Measurements from ENCODE around the gene CBFB.
"Not testable (repeated sequence)": the region's sequence is repeated elsewhere in the genome, so short reads cannot be mapped to it uniquely, and the experiment has no call there.

Gene CBFB

GRCh38 chr16:67035364-67035763 lies 6.4 kb downstream of the CBFB start:
- in situ Hi-C loops (cut with HindIII; ENCODE audit: low pct_unique_long_range_greater_than_20kb, low sequenced_read_pairs) = no loop called here
- TF ChIP-seq JUND (IDR thresholded peaks at IDR 0.05; ENCODE audit: low read depth) = no peak
- DNase-seq (ENCODE audit: low read depth in 1 of 2, low spot score in 1 of 2) = no peak

- in situ Hi-C loops (cut with HindIII; ENCODE audit: low pct_unique_long_range_greater_than_20kb, low sequenced_read_pairs) = no loop called here
- no peak for TF ChIP-seq JUND (IDR thresholded peaks at IDR 0.05; ENCODE audit: low read depth)
- DNase-seq (ENCODE audit: low read depth in 1 of 2, low spot score in 1 of 2) = no peak
Measured at GRCh38 chr16:67036323-67036741, 7.4 kb downstream of the CBFB start.

- TF ChIP-seq JUND (IDR thresholded peaks at IDR 0.05; ENCODE audit: low read depth) = no peak
- DNase-seq (ENCODE audit: low read depth in 1 of 2, low spot score in 1 of 2) = no peak
- in situ Hi-C loops (cut with HindIII; ENCODE audit: low pct_unique_long_range_greater_than_20kb, low sequenced_read_pairs) = no loop called here
Measured at GRCh38 chr16:67039260-67040020, 10.5 kb downstream of the CBFB start.

GRCh38 chr16:67040166-67040565 lies 11.2 kb downstream of the CBFB start:
- in situ Hi-C loops (cut with HindIII; ENCODE audit: low pct_unique_long_range_greater_than_20kb, low sequenced_read_pairs) = no loop called here
- no peak for DNase-seq (ENCODE audit: low read depth in 1 of 2, low spot score in 1 of 2)
- no peak for TF ChIP-seq JUND (IDR thresholded peaks at IDR 0.05; ENCODE audit: low read depth)

GRCh38 chr16:67040906-67041305 lies 12.0 kb downstream of the CBFB start:
- in situ Hi-C loops (cut with HindIII; ENCODE audit: low pct_unique_long_range_greater_than_20kb, low sequenced_read_pairs) = no loop called here
- DNase-seq (ENCODE audit: low read depth in 1 of 2, low spot score in 1 of 2) = no peak
- TF ChIP-seq JUND (IDR thresholded peaks at IDR 0.05; ENCODE audit: low read depth) = no peak

- in situ Hi-C loops (cut with HindIII; ENCODE audit: low pct_unique_long_range_greater_than_20kb, low sequenced_read_pairs); DNase-seq (ENCODE audit: low read depth in 1 of 2, low spot score in 1 of 2): not testable (repeated sequence)
Measured at GRCh38 chr16:67041520-67041919, 12.6 kb downstream of the CBFB start.

- no peak for TF ChIP-seq JUND (IDR thresholded peaks at IDR 0.05; ENCODE audit: low read depth)
- in situ Hi-C loops (cut with HindIII; ENCODE audit: low pct_unique_long_range_greater_than_20kb, low sequenced_read_pairs) = no loop called here
Measured at GRCh38 chr16:67043420-67043819, 14.5 kb downstream of the CBFB start.

GRCh38 chr16:67050796-67051195 lies 21.8 kb downstream of the CBFB start:
- DNase-seq (ENCODE audit: low read depth in 1 of 2, low spot score in 1 of 2) = no peak
- in situ Hi-C loops (cut with HindIII; ENCODE audit: low pct_unique_long_range_greater_than_20kb, low sequenced_read_pairs) = no loop called here
- no peak for TF ChIP-seq JUND (IDR thresholded peaks at IDR 0.05; ENCODE audit: low read depth)

More at GRCh38 chr16:67043420-67043819, 14.5 kb downstream of the CBFB start:
- no peak for DNase-seq (ENCODE audit: low read depth in 1 of 2, low spot score in 1 of 2)

- DNase-seq (ENCODE audit: low read depth in 1 of 2, low spot score in 1 of 2) = no peak
- in situ Hi-C loops (cut with HindIII; ENCODE audit: low pct_unique_long_range_greater_than_20kb, low sequenced_read_pairs) = no loop called here
- no peak for TF ChIP-seq JUND (IDR thresholded peaks at IDR 0.05; ENCODE audit: low read depth)
Measured at GRCh38 chr16:67052399-67052798, 23.4 kb downstream of the CBFB start.

- TF ChIP-seq JUND (IDR thresholded peaks at IDR 0.05; ENCODE audit: low read depth) = no peak
- DNase-seq (ENCODE audit: low read depth in 1 of 2, low spot score in 1 of 2) = no peak
- in situ Hi-C loops (cut with HindIII; ENCODE audit: low pct_unique_long_range_greater_than_20kb, low sequenced_read_pairs) = no loop called here
Measured at GRCh38 chr16:67053767-67054334, 24.9 kb downstream of the CBFB start.

GRCh38 chr16:67054901-67055300 lies 26.0 kb downstream of the CBFB start:
- in situ Hi-C loops (cut with HindIII; ENCODE audit: low pct_unique_long_range_greater_than_20kb, low sequenced_read_pairs) = no loop called here
- DNase-seq (ENCODE audit: low read depth in 1 of 2, low spot score in 1 of 2) = no peak
- no peak for TF ChIP-seq JUND (IDR thresholded peaks at IDR 0.05; ENCODE audit: low read depth)

- in situ Hi-C loops (cut with HindIII; ENCODE audit: low pct_unique_long_range_greater_than_20kb, low sequenced_read_pairs) = no loop called here
- DNase-seq (ENCODE audit: low read depth in 1 of 2, low spot score in 1 of 2) = no peak
Measured at GRCh38 chr16:67055712-67056487, 27.0 kb downstream of the CBFB start.

GRCh38 chr16:67063008-67063407 lies 34.1 kb downstream of the CBFB start:
- TF ChIP-seq JUND (IDR thresholded peaks at IDR 0.05; ENCODE audit: low read depth) = no peak
- no peak for DNase-seq (ENCODE audit: low read depth in 1 of 2, low spot score in 1 of 2)
- in situ Hi-C loops (cut with HindIII; ENCODE audit: low pct_unique_long_range_greater_than_20kb, low sequenced_read_pairs) = no loop called here

More at GRCh38 chr16:67055712-67056487, 27.0 kb downstream of the CBFB start:
- TF ChIP-seq JUND (IDR thresholded peaks at IDR 0.05; ENCODE audit: low read depth) = no peak

Data from T47D (cell line).